A549 (cell line): ENCODE results near the gene DNM3.

Source experiments
- BHLHE40 ChIP-seq: IDR thresholded peaks from 2 replicates; pipeline ENCODE4 v1.6.1; 2012; ENCODE audit warnings: low read depth, low read length, inconsistent platforms
- PHF8 ChIP-seq: fragments of 200-600 bp; sonication (generic); IDR thresholded peaks from 2 replicates; pipeline ENCODE4 v1.6.1; 2016; ENCODE audit warnings: low read depth, mild to moderate bottlenecking, antibody characterized with exemption, moderate library complexity, borderline replicate concordance
- POLR2A ChIP-seq: IDR thresholded peaks from 2 replicates; pipeline ENCODE4 v1.6.1; 2012; ENCODE audit warnings: mild to moderate bottlenecking, low read length
- TF ChIP-seq, protein P1 (sequence below): fragments of >200 bp; sonication (Bioruptor Twin); formaldehyde crosslinking; IDR thresholded peaks from 3 replicates; pipeline ENCODE4 v1.5.1; 2016

GRCh38 chr1:172119184-172119583, 277.9 kb downstream of the DNM3 start:
- TF ChIP-seq POLR2A = no peak
- no peak for TF ChIP-seq BHLHE40
- no peak for TF ChIP-seq PHF8
- TF ChIP-seq, protein P1, sequence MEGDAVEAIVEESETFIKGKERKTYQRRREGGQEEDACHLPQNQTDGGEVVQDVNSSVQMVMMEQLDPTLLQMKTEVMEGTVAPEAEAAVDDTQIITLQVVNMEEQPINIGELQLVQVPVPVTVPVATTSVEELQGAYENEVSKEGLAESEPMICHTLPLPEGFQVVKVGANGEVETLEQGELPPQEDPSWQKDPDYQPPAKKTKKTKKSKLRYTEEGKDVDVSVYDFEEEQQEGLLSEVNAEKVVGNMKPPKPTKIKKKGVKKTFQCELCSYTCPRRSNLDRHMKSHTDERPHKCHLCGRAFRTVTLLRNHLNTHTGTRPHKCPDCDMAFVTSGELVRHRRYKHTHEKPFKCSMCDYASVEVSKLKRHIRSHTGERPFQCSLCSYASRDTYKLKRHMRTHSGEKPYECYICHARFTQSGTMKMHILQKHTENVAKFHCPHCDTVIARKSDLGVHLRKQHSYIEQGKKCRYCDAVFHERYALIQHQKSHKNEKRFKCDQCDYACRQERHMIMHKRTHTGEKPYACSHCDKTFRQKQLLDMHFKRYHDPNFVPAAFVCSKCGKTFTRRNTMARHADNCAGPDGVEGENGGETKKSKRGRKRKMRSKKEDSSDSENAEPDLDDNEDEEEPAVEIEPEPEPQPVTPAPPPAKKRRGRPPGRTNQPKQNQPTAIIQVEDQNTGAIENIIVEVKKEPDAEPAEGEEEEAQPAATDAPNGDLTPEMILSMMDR = no peak
